NCI-H524 (cell line): Measurements from ENCODE around the gene WWTR1.

ENCODE experiments used
- DNase-seq, 2 experiments: peaks; one replicate each; lab custom pipeline; 2025; lab: John Stamatoyannopoulos, UW

WWTR1 gene

GRCh38 chr3:149534082-149534481 lies 123.7 kb downstream of the WWTR1 start:
- no peak for DNase-seq

GRCh38 chr3:149532489-149533180 lies 125.2 kb downstream of the WWTR1 start:
- peak in 1 of 2 experiments; percentile 28 for DNase-seq

- no peak for DNase-seq
These were observed 128.7 kb downstream of the WWTR1 start for GRCh38 chr3:149529099-149529498.

DNA sequence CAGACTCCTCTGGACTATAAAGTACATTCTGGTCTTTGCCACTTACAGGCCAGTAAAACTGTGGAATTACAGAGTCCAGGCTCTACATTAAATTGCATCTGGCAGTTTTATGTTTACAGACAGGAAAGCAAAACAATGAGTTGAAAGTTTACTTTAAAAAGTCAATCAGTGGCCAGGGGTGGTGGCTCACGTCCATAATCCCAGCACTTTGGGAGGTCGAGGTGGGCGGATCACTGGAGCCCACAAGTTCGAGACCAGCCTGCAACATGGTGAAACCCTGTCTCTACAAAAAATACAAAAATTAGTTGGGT lies 129.5 kb downstream of the WWTR1 start:
- no peak for DNase-seq

DNA sequence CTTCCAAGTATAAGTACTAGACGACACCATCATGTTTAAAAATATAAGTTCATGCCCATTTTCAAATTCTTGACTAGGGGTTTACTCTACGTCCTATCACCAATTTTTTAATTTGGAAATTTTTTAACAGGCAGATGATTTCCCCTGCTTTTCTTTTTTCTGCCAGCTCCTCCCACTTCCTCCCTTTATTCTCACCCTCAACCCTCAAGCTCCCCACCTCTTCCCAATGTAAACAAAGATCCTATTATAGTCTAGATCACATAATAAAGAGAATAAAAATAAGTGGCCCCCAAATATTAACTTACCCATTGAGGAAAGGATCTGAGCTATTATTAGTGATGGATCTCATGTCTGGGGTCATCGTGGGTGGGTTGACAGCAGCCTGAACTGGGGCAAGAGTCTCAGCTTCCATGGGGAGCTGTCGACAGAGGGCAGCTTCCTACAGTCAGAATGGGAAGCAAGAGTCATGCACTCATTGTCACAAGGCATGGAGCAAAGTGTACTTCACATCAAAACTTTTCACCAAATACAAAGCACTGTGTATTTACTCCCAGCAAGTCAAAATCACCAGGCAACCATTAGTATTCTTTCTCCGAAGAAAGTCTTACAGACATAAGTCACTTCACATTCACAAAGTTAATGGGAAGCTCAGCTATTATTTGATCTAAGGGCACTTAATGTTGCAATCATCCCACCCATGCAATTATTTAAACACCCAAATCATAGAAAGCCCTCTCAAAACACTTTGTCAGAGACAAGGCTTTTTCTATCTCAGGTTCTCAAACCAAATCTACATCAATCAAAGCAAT lies 130.1 kb downstream of the WWTR1 start:
- peak; percentile 22 to 34 for DNase-seq

GRCh38 chr3:149523512-149524299 lies 134.1 kb downstream of the WWTR1 start:
- no peak for DNase-seq

GRCh38 chr3:149519912-149520311 lies 137.9 kb downstream of the WWTR1 start:
- DNase-seq: no peak

DNA sequence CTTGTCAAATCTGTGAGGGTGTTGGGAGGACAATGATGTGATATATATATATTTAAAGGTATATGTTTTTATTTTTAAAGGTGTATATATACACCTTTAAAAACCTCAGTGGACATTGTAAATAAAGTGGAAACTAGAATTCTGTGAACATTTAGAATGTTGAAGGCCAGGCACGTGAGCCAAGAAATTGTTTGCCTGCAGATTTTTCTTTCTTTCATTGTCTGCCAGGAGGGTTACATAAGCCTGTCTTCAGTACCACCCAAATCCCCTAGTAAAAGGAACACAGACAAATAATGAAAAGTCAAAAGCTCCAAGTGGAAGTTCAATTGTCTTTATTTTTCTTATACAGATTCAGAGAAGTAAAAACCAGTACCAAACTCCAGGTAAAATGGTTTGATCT lies 140.9 kb downstream of the WWTR1 start:
- no peak for DNase-seq

DNA sequence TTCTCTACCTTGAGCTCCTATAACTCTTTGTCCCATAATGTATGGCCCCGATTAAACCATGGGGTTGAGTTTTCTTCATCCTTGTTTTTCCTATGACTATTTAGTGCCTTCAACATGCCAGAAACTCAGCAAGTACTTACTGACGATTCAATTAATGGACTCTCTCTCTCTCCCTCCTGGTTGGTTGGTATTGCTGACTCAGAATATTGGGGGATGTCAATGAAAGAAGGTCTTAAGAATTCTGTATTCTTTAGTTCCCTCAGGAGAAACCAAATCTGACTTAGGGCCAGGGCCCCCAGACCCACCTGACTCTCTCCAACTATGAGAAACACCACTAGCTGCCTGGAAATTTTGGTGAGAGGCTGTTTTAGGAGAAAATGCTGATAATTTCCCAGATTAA lies 142.6 kb downstream of the WWTR1 start:
- no peak for DNase-seq

DNA sequence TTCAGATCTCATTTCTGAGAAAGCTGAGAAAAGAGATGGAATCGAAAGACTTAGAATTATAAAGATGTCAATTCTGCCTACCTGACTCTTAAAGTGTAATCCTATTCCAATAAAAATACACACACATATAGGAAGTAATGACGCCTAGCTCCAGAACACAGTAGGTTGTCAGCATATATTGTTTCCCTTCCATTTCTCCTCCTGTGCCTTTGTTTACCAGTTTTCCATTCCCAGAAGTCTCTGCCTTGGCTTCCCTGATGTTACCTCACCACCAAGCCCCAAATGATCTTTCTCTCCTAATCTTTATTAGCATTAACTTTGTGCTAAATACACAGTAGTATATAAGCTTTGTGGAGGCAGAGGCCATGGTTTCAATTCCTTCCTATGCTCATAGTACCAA lies 143.4 kb downstream of the WWTR1 start:
- no peak for DNase-seq

DNA sequence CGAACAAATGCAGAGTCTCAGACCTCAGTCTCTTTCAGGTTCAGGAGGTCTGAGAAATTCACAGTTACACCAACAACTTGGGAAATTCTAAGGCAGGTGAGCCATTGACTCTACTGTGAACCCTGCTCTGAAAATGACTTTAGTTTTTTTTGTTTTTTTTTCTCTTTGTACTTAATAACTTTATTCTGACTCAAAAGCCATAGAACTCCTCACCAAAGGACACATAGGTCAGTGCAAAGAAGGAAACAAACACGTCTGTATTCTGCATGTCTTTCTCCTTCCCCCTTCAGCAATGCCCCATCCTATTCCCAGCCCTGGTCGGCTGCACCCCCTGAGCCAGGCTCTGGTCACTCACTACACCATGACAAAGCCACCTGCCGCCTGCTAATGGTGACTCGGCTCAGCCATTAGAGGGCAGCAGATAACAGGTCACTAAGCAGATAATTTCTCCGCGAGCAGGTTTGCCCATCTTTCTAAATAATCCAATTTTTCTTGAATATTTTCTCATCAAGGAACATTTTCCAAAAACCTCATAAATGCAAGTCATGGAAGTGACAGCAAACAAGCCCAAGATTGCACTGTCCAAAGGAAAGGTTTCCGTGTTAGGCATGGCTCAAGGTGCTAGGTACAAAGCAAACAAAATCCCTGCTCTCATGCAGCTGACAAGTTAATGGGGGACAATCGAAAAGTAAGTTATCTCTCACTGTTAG lies 145.6 kb downstream of the WWTR1 start:
- peak; percentile 52 to 80 for DNase-seq

DNA sequence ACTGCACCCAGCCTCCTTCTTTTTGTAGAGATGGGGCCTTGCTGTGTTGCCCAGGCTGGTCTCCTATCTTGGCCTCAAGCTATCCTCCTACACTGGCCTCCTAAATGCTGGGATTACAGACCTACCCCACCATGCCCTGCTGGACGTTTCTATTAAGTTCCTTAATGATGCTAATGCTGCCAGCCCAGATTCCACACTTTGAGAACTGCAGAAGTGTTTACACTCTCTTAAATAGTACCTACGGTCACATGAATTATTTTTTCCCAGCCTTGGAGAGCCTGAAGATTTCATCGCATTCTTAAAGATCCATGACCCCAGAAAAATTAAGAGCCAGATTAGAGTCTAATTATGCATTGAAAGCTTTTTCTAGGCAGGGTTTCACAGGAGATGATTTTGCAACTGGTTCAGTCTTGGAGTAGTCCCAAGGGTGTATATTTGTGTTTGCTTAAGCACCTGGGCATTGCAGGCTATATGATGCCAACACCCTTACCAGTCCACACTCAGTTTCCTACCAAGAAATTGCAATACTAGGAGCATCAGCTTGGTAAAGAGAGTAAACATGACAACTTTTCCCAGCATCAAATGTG lies 146.7 kb downstream of the WWTR1 start:
- DNase-seq: no peak

DNA sequence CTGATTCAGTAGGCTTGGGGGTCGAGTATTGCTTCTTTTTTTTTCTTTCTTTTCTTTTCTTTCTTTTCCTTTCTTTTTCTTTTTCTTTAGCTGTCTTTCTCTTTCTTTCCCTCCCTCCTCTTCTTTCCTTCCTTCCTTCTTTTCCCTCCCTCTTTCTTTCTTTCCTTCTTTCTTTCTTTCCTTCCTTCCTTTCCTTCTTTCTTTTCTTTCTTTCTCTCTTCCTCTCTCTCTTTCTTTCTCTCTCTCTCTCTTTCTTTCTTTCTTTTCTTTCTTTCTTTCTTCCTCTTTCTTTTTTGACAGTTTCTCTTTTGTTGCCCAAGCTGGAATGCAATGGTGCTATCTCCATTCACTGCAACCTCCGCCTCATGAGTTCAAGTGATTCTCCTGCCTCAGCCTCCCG lies 147.3 kb downstream of the WWTR1 start:
- no peak for DNase-seq

DNA sequence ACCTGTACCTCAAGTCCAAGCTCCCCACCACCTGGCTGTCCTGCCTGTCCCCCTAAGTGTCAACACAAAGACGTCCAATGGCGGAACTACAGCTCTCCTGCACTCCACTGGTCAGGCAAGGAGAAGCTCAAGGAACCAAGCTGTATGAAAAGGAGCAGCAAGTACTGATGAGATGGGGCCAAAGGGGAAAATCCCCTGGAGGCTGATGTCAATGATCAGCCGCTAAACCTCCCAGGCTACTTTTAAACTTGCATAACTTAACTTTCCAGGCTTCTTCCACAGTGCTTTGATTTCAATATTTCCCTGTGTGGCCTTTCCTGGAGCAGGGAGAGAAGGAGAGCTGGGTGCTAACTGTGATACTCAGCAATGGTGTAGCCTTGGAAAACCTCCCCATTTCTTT lies 148.3 kb downstream of the WWTR1 start:
- no peak for DNase-seq

DNA sequence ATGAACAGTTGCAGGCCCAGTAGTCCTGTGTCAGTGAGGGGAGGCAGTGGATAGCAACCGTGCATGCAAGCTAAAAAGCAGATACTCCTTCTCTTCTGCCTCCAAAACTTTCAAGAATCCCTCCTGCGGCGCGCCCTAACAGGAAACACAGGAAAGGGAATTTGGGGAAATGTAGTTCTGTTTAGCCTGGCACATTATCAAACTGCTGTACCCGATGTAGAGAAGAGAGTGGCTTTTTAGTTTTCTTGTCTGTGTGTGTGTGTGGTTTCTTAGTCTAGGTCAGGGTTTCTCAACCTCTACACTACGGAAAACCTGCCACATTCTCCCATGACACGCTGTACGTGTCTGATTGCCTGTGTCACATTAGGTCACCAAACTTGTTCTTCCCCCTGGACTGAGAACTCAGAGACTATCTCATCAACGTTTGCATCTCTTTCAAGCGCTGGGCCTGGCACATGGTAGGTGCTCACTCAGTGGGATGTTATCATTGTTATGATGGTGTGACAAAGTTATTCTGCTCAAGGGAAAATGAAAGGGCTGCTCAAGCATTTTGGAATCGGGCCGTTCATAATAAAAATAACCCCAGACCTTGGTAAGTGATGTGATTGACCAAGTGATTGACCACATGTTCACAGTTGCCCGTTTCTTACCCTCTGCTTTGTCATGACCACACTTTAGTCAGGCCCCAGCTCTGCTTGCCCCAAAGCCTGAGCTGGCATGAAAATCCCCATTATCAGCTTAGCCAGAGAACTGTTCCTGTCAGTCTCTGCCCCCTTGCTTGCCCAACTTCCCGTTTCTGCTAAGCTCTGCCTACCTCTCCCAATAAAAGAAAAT lies 150.1 kb downstream of the WWTR1 start:
- no peak for DNase-seq

DNA sequence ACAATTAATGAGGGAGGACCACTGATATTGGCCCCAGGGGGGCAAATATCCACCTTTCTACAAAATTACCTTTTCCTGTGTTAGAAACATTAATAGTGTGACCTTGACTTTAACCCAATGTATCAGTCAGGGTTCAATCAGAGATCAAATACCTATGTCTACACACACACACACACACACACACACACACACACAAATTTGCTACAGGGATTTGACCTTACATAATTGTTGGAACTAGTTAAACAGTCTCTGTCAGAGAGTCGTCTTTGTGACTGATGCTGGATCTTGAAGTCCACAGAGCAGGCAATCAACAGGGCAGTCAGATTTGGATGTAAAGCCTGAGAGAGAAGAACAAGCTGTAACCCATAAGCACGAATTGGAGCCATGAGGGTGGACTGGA lies 150.9 kb downstream of the WWTR1 start:
- DNase-seq: no peak

GRCh38 chr3:149506540-149506939 lies 151.3 kb downstream of the WWTR1 start:
- DNase-seq: no peak

GRCh38 chr3:149502438-149502837 lies 155.4 kb downstream of the WWTR1 start:
- no peak for DNase-seq

DNA sequence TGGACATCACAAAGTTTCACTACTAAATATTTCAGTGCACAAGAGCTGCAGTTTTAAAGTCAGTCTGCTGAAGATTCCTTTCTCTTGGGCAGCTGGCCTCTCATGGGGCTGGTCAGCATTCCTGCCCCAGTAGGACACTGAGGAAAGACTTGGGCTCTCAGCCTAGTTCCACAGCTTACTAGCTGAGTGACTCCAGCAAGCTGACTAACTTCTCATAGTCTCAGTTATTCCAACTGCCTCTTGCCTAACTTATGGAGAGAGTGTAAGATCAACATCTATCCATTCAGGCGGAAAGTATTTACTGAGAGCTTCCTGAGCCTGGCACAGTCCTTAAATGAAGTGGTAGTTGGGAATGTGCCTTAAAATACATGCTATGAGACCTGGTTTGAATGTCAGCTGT lies 156.3 kb downstream of the WWTR1 start:
- no peak for DNase-seq

GRCh38 chr3:149497966-149498670 lies 159.7 kb downstream of the WWTR1 start:
- DNase-seq: no peak
